ENCODE results near the gene BCKDHA.
A peak's percentile ranks its signal among the peaks of the same experiment; 100 is the strongest.

BCKDHA gene

DNA sequence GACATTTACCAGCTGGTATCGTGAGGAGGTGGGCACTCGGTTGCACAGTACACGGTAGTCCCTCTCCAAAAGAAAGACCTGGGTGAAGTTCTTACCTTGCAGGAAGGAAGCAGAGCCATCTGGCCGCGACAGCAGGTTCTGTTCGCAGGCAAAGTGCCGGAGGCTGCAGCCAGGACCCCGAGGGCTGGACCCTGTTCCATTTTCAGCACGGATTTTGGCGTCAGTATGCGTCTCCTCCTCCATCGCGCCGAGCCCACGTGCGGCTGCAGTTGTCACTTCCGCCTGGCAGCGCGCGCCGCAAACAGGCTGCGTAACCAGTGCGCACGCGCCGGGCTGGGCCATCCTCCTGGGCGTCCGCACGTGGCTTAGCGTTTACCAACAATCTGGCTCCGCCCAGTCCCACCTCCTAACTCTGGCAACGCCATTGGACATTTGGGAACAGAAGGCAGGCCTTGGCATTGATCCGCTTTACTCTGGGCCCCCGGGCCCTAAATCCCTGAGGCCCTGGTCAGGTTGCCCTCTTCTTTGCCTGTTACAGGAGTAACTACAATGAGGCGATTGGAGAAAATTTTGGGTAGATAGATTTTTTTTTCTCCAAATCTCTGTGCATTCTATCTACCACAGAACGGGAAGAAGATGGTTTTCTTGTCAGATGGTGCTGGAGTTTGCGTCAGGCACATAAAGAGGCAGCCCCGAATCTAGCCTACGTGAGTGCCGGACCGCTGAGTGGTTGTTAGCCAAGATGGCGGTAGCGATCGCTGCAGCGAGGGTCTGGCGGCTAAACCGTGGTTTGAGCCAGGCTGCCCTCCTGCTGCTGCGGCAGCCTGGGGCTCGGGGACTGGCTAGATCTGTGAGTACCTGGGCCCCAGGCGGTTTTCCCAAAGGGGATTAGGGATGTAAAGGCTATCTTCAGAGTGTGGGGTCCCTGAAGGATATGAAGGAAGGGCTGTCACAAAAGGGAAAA is at the start of gene BCKDHA, which contains the start of gene EXOSC5:
Gene BCKDHA, plus strand, starts transcription at position 733 of the 964 bp plus-strand sequence. Its CDS starts 10 bp downstream, at position 743.
Gene EXOSC5, minus strand, starts transcription at position 274 of the 964 bp plus-strand sequence. Its CDS starts 31 bp downstream, at position 243.
- DNase-seq, result peak; percentile 92

- DNase-seq, result no peak
Measured at GRCh38 chr19:41350735-41351338, 46.8 kb upstream of the BCKDHA start.

DNA sequence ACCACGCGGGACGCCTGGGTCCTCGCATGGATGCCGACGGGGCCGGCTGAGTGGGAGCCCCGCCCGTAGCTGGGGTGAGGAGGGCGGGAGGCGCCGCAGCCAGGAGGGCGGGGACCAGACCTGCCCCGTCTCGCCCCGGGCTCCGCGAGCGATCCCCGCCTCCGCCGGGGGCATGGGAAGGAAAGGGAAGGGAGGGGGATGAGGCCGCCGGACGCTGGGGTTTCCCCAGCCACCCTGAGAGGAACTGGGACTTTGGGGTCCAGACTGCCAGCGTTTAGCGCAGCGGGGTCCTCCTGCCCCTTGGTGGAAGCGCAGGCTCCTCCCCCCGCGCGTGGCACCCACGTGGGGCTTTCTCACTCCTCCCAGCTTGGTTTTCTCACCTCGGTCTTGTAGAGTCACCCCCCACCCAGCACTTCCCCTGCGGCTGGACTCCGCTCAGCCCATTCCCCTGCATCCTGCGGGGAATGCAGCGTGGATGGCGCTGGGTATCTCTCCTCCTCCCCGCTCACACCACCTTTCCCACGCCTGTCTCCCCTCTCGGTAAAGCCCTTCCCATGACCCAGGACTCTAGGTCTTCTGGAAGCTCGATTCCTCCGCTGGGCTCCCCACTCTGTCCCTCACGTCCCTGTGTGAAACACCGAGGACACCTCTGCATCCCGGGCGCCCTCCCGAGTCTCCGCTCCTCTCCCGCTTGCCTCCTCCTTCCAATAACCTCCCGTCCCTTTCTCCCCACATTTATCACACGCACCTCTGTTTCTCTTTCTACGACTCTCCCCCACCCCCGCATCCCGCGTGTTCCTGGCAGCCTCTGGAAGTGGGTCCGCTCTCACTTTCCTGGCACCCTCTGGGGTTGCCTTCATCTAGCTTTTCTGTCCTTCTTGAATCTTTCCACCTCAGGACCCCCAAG is 46.0 kb upstream of the BCKDHA start:
- DNase-seq, result no peak

GRCh38 chr19:41352279-41352608 is 45.4 kb upstream of the BCKDHA start:
- DNase-seq, result no peak

DNA sequence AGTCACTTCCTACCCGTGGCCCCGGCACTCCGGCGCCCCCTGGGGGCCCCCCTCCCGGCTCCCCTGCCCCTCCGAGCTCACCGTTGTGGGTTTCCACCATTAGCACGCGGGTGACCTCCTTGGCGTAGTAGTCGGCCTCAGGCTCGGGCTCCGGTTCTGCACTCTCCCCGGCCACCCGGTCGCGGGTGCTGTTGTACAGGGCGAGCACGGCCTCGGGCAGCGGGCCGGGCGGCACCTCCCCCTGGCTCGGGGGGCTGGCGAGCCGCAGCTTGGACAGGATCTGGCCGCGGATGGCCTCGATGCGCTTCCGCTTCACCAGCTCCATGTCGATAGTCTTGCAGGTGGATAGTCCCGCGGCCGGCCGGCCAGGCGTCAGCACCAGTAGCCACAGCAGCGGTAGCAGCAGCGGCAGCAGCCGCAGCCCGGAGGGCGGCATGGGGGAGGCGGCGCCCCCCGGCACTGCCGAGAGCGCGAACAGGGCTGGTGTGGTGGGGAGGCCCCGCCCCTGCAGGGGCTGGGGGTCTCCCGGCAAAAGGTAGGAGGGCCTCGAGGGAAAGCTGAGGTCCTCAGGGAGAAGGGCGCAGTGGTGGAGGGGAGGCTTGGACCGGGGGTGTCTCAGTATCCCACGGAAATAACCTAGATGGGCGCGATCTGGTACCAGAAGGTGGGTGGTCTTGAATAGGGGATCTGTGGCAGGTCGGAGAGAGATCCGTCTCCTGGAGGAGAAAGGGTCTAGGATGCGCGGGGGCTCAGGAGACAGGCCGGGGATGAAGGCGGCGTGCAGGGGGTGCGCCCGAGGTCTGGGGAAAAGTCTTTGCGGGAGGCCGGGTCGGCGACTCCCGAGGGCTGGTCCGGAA is 44.8 kb upstream of the BCKDHA start:
- no peak for DNase-seq

- peak; percentile 50 for DNase-seq
Measured at GRCh38 chr19:41353466-41354342, 43.9 kb upstream of the BCKDHA start, which contains the start of gene TGFB1. Gene TGFB1, minus strand, starts transcription at chr19:41353922. Its CDS starts 878 bp downstream, at chr19:41353044.

- DNase-seq, result no peak
Measured at GRCh38 chr19:41354343-41354953, 43.2 kb upstream of the BCKDHA start.

GRCh38 chr19:41355035-41355434 is 42.6 kb upstream of the BCKDHA start:
- no peak for DNase-seq

- no peak for DNase-seq
Measured at GRCh38 chr19:41355802-41356201, 41.8 kb upstream of the BCKDHA start.

DNA sequence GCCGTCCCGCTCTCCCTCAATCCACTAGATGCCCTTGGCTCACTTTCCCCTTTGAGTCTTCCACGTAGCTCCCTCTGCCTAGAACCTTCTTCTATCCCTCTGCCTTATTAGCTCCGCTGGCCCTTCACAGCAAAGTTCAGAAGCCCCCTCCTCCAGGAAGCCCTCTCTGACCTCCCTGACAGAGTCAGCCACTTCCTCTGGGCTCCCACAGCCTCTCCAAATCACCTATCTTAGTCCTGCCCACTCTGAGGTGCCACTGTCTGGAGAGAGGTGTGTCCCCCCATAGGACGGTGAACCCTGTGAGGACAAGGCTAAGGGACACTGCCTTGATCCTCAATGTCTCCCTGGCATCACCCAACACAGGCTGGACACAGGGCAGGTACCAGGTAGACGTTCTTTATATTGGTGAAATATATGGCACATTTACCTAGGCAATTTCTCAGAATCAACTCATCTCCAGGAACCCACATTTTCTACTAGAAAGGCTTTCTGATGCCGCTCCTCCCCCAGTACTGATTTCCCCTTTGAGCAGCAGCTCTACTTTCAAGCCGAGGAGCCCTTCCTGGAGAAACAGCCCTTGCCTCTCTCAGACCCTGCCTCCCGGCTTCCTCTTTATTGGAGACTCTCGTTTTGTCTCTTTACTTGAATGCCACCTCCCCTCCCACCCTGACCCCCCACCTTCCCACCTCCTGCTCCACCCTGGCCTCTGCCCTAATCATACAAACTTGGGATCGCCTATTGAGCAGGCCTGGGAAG is 40.5 kb upstream of the BCKDHA start:
- no peak for DNase-seq

- DNase-seq, result no peak
Measured at GRCh38 chr19:41357746-41358145, 39.9 kb upstream of the BCKDHA start.

GRCh38 chr19:41359741-41360140 is 37.9 kb upstream of the BCKDHA start:
- no peak for DNase-seq

- no peak for DNase-seq
Measured at GRCh38 chr19:41362143-41362847, 35.3 kb upstream of the BCKDHA start.

GRCh38 chr19:41363371-41363752 is 34.3 kb upstream of the BCKDHA start:
- DNase-seq, result no peak

DNA sequence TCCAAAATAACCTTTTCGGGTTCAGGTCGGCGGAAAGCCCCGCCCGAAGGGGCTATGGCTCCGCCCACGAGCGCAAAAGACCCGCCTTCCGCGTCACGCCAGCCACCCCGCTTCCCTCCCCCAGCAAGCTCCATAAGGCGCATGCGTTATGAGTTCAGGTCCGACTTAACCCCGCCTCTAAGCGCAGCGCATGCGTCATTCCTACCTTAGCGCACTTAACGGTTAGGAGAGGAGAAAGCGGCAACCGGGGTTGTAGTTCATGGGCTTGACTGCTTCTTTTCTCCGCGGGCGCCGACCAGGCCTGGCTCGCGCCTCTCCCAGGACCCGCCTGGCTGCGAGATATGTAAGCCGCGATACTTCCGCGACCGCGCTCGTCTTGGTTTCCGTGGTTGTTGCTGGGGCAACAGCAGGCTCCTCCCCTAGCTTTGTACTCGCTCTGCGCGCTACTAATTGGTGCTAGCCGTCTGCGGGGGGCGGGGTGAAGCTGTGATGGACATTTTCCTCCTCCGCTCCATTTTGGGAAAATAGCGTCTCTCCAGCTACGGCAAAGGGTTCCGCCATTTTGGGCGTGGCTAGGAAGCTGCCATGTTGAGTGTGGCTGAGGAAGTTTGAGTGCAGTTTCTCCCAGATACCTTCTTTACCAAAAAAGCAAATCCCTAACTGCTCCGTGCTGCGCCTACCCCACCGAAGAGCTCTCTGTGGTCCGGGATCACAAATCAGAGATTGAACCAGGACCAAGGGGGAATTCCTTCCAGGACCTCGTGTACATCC is 33.7 kb upstream of the BCKDHA start, which contains the start of gene B9D2:
Gene B9D2, minus strand, starts transcription at position 397 of the 771 bp plus-strand sequence. CDS start 630 bp downstream, outside the sequence.
- DNase-seq, result peak; percentile 71

DNA sequence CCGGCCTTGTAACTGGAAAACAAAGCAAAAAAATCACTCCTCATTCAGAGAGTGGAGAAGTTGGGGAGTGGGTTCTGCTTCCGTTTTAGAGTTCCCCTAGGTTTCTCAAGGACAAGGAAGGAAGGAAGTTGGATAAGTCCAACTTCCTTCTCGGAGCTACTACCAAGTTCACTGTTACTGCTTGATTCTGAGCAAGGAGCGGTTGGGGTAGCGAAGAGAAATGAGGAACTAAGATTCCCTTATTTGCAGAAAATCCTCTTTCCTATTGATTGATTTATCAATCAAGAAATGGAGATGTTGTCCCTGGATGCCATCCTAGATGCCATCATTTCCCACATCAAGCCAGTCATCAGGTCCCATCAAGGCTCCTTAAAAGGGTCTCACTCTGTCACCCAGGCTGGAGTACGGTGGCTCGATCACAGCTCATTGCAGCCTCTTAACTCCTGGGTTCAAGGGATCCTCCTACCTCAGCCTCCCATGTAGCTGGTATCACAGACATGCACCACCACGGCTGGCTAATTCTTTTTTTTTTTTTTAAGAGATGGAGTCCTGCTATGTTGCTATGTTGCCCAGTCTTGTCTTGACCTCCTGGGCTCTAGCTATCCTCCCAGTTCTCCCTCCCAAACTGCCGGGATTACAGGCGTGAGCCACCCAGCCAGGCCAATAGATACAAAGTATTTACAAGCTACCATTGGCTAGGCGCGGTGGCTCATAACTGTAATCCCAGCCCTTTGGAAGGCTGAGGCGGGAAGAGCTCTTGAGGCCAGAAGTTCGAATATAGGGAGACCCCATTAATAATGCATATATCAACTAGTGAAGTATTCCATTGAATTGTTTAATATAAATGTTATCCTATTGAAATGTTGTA is 32.9 kb upstream of the BCKDHA start:
- DNase-seq, result peak; percentile 33

DNA sequence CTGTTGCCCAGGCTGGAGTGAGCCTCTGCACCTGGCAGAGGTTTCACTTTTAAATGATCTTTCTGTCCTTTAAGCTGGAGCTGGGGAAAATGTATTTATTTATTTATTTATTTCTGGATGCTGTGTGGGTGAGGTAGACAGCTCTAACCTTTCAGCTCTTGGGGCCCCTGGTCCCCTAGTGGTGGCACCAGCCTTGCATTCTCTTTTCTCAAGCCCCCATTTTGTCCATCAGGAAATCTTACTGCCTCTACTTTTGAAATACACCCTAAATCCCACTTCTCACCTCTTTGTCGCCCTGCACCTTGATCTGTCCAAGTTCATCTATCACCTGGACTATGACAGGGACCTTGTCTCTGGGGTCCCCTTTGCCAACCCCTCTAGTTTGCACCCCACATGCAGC is 31.5 kb upstream of the BCKDHA start:
- DNase-seq, result no peak

Measured in SIG-M5 (cell line).